NCI-H187 treated with DMSO at 0.1 percent for 48 hours (cell line): ENCODE measurements around the gene AMY2A.
"Not testable (repeated sequence)": the region's sequence is repeated elsewhere in the genome, so short reads cannot be mapped to it uniquely, and the experiment has no call there.

Experiments used
- DNase-seq: peaks from one replicate; lab custom pipeline; 2025; lab: John Stamatoyannopoulos, UW

AMY2A gene

GRCh38 chr1:103616994-103617477, at the start of gene AMY2A:
Gene AMY2A (plus strand): TSS chr1:103617427. CDS start chr1:103617441, 14 bp downstream.
- not testable (repeated sequence) for DNase-seq

DNA sequence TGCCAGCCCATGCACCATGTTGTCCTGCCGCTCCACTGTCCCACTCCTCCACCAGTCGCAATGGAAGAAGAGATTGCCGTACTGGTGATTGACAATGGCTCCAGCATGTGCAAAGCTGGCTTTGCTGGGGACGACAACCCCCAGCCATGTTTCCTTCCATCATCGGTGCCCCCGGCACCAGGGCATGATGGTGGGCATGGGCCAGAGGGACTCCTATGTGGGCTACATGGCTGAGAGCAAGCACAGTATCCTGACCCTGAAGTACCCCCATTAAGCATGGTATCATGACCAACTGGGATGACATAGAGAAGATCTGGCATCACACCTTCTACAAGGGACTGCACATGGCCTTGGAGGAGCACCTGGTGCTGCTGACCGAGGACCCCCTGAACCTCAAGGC, 47.7 kb upstream of the AMY2A start:
- no peak for DNase-seq

GRCh38 chr1:103571289-103571688, 45.9 kb upstream of the AMY2A start, which contains the start of gene AMY2B:
Gene AMY2B (plus strand): TSS chr1:103571589. CDS start chr1:103571603, 14 bp downstream.
- not testable (repeated sequence) for DNase-seq

DNA sequence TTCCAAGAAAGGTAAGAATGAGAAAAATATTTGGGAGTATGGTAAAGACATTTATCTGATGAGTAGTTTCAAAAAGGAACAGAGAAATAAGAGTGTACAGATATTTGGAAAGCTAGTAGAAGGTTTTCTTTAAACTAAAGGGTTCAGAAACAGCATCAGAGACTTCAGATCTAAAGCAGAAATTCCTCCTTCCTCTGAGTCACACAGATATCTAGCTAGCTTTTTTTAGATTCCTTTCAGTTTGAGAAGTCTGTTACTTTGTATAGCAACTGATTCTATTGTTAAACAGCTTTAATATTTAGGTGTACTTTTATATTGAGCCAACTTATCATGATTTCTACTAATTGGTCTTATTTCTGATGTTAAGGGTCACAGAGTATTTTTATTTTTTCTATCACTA, 41.2 kb upstream of the AMY2A start:
- DNase-seq: no peak

- DNase-seq: not testable (repeated sequence)
These were observed 40.4 kb upstream of the AMY2A start for GRCh38 chr1:103576784-103577183.

- peak; percentile 41 for DNase-seq
These were observed 34.8 kb upstream of the AMY2A start for GRCh38 chr1:103582464-103582863.

GRCh38 chr1:103583887-103584286, 33.3 kb upstream of the AMY2A start:
- no peak for DNase-seq

DNA sequence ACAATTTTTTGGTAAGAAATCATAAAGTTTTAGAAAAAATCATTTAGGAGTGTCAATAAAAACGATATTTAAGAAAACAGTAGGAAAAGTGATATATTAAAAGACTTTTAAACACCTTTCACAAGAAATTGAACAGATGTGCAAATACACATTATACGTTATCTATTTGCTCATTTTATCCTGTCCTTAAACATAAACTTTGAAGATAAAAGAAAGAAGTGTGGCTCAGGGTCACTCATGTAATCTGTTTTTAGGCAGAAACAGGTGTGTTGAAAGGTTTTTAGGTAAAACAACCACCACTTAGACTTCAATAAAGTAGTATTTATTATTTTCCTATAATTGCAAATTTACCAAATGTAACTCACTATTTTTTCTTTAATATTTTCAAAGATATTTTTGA, 32.7 kb upstream of the AMY2A start:
- DNase-seq: no peak

DNA sequence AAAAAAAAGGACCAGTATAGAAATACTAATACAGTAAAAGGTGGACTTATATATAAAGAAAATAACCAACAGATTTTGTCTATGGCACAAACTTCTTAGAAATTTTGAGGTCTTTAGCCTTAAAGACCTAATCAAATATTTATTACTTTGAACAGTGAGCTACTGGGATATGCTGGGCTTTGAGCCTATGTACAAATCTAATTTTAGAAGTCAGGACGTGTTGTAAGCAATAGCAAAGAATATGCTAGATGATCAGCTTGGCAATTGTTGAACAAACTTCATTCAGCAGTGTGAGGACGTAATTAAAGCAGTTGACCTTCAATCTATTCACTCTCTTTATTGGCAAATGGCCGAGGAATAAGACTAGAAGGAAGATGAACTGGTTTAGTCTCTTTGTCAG, 14.5 kb upstream of the AMY2A start:
- not testable (repeated sequence) for DNase-seq

DNA sequence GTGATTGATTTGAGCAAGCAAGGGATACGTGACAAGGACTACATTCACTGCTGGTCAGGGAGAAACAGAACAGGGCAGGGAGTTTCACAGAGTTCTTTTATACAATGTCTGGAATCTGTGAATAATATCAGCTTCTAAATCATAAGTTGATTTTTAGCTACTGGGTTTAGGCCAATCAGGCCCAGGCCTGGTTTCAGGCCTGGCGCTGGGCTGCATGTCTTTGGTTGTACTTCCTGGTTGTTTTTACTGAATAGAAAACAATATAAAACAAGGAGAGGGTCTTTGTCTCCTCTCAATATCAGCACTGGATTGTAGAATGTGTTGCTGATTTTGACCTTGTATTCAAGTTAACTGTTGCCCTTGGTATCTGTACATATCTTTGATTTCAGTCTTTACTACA, 865 bp upstream of the AMY2A start:
- no peak for DNase-seq

- not testable (repeated sequence) for DNase-seq
These were observed 10.2 kb downstream of the AMY2A start for GRCh38 chr1:103627436-103627835.

GRCh38 chr1:103641194-103641593, 24.0 kb downstream of the AMY2A start:
- DNase-seq: not testable (repeated sequence)

DNA sequence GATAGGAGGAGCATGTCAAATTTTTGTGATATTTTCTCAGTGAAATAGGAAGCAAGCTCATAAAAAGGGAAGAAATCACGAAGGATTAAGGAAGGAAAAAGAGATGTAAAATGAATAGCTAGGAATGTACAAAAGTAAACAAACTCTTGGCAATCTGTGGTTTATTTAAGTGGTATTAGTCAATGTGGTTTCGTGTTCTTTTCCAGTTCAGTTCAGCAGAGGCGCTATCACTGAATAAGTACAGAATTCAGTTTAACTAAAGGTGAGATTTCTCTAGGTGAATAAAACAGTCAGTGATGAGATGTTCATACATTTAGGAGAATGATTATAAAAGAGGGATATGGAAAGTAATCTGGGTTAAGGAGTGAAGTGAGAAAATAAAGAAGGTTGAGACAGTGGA, 26.7 kb downstream of the AMY2A start:
- not testable (repeated sequence) for DNase-seq

- not testable (repeated sequence) for DNase-seq
These were observed 33.1 kb downstream of the AMY2A start for GRCh38 chr1:103650305-103650704.

DNA sequence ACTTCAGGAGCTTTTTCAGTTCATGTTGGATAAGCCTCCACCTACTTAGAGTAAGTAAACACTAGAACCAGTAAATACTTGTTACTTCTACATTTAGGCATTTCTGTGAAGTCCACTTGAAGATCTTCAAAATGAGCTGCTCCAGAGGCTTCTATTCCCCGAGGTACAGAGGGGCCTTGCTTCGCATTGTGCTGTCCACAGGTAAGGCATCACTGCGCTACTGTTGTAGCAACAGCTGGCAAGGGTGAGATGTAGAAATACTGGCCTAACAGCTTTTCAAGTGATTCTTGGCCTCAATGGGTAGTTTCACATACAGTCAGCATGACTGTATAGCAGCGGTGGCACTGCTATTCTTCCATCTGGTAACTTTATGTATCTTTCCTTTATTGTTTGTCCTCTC, 33.7 kb downstream of the AMY2A start:
- not testable (repeated sequence) for DNase-seq

- not testable (repeated sequence) for DNase-seq
These were observed 36.9 kb downstream of the AMY2A start for GRCh38 chr1:103654133-103654532.

DNA sequence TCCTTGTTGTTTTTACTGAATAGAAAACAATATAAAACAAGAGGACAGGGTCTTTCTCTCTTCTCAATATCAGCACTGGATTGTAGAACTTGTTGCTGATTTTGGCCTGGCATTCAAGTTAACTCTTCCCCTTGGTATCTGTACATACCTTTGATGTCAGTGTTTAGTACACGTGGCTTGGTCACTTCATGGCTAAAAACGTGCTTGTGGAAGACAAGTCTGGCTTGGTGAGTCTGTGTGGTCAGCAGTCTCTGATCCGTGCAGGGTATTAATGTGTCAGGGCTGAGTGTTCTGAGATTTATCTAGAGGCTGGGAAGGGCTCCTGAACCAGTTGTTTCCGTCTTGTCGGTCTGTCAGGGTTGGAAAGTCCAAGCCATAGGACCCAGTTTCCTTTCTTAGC, 38.2 kb downstream of the AMY2A start, which contains the start of gene AMY1A:
AMY1A (plus strand) TSS at position 301 of the 400 bp plus-strand sequence. CDS start 571 bp downstream, outside the sequence.
- DNase-seq: not testable (repeated sequence)
